ENCODE data around the gene RIPPLY2. TPM values are rescaled to one million over a fixed set of nuclear protein-coding genes. Genes with fewer than 3 reads are reported as not detected.
"Not testable (repeated sequence)": the region's sequence is repeated elsewhere in the genome, so short reads cannot be mapped to it uniquely, and the experiment has no call there.

The RIPPLY2 gene
- total RNA-seq (1 to 10 TPM in 2 of 9 donors, under 1 TPM in 2, not detected in 5; 0.53 to 2.7 (median 1.5) TPM), polyA plus RNA-seq (1 to 10 TPM in 1 of 3 donors, under 1 TPM in 2; 0.56 to 2.1 (median 0.67) TPM)
- long read RNA-seq, donor 1: 0 reads
- long read RNA-seq, donor 2: 0 reads
- long read RNA-seq, donor 3: 0 reads
- long read RNA-seq, donor 4: 0 reads
- long read RNA-seq, donor 5: 0 reads
- long read RNA-seq, donor 6: 0 reads
- long read RNA-seq, donor 7: 0 reads
- long read RNA-seq, donor 8: 0 reads
- long read RNA-seq, donor 9: 0 reads
- long read RNA-seq, donor 10: 0 reads

GRCh38 chr6:83853178-83854000 lies at the start of gene RIPPLY2:
TSS of gene RIPPLY2 (plus strand) at chr6:83853360. CDS start at chr6:83853417, 57 bp downstream.
- H3K27me3 ChIP-seq: peaks cover 32% of the 10 kb centered on the region
- 0 to 1% (median 1%) methylated on average over 26 to 81 of the region's 81 CpGs for WGBS, 4 donors
- TF ChIP-seq CTCF (IDR thresholded peaks at IDR 0.05) (no peak), POLR2A (IDR thresholded peaks at IDR 0.05) (peak in 1 of 2 donors; percentile 8)
- DNase-seq: peak in 6 of 7 donors; percentile 5 to 69 (median 24)
- peak within 1 kb of the TSS in 1 of 5 donors; percentile 47 for H3K27ac ChIP-seq
- no peaks in the 10 kb centered on the region for H3K36me3 ChIP-seq (replicated peaks in 1 of 2)
- H3K9me3 ChIP-seq (replicated peaks in 1 of 3): no peaks in the 10 kb centered on the region
- H3K4me1 ChIP-seq (replicated peaks in 1 of 2): peaks cover 0 to 5% of the 10 kb centered on the region in 2 donors
- H3K4me3 ChIP-seq: peak within 1 kb of the TSS in 2 of 4 donors; percentile 3 to 56
- intact Hi-C loops (cut with DNase I): no loop called here

GRCh38 chr6:83803492-83803891 lies 49.7 kb upstream of the RIPPLY2 start:
- H3K36me3 ChIP-seq (replicated peaks in 1 of 2); H3K4me1 ChIP-seq (replicated peaks in 1 of 2); H3K27ac ChIP-seq; H3K4me3 ChIP-seq; DNase-seq; H3K9me3 ChIP-seq (replicated peaks in 1 of 3); H3K27me3 ChIP-seq; intact Hi-C loops (cut with DNase I): not testable (repeated sequence)
- 91 to 94% (median 92%) methylated on average over 9 to 14 of the region's 21 CpGs for WGBS, 4 donors

GRCh38 chr6:83804886-83805285 lies 48.3 kb upstream of the RIPPLY2 start:
- Histone ChIP-seq H3K4me1 (replicated peaks in 1 of 2) (no peaks in the 10 kb centered on the region), H3K36me3 (replicated peaks in 1 of 2) (no peaks in the 10 kb centered on the region), H3K9me3 (replicated peaks in 1 of 3) (no peaks in the 10 kb centered on the region), H3K27me3 (no peaks in the 10 kb centered on the region), H3K4me3 (no peak overlapping the region), H3K27ac (no peak overlapping the region)
- intact Hi-C loops (cut with DNase I): no loop called here
- no peak for TF ChIP-seq POLR2A (IDR thresholded peaks at IDR 0.05)
- TF ChIP-seq CTCF (IDR thresholded peaks at IDR 0.05): no peak
- DNase-seq: no peak

- no peak overlapping the region for H3K4me3 ChIP-seq
- H3K27ac ChIP-seq: no peak overlapping the region
- no peak for TF ChIP-seq CTCF (IDR thresholded peaks at IDR 0.05)
- no peaks in the 10 kb centered on the region for H3K36me3 ChIP-seq (replicated peaks in 1 of 2)
- intact Hi-C loops (cut with DNase I): no loop called here
- no peaks in the 10 kb centered on the region for H3K9me3 ChIP-seq (replicated peaks in 1 of 3)
- DNase-seq: no peak
- H3K27me3 ChIP-seq: no peaks in the 10 kb centered on the region
- no peaks in the 10 kb centered on the region for H3K4me1 ChIP-seq (replicated peaks in 1 of 2)
These were observed 45.2 kb upstream of the RIPPLY2 start for GRCh38 chr6:83808005-83808404.

All from adrenal gland (tissue), 19 donors.